Skeletal muscle satellite cell (primary cell): ENCODE data around the gene PLIN5. TPM values are rescaled to one million over a fixed set of nuclear protein-coding genes. Genes with fewer than 3 reads are reported as not detected.

ENCODE experiments used
- H3K27me3 ChIP-seq: 2 replicates; pipeline ENCODE4 v1.7.0; 2013; ENCODE audit warnings: low read length; ENCODE audit not compliant: control insufficient read depth, insufficient read depth
- H3K36me3 ChIP-seq: 2 replicates; pipeline ENCODE4 v1.7.0; 2013; ENCODE audit warnings: mild to moderate bottlenecking, control low read depth, low read length; ENCODE audit not compliant: insufficient read depth
- H3K4me1 ChIP-seq: 2 replicates; pipeline ENCODE4 v1.7.0; 2013; ENCODE audit warnings: low read length; ENCODE audit not compliant: control insufficient read depth, insufficient read depth
- H3K4me2 ChIP-seq: 2 replicates; pipeline ENCODE4 v1.7.0; 2013; ENCODE audit warnings: mild to moderate bottlenecking, low read length
- H3K4me3 ChIP-seq: 2 replicates; pipeline ENCODE4 v1.7.0; 2013; ENCODE audit warnings: low read length
- H3K9ac ChIP-seq: 2 replicates; pipeline ENCODE4 v1.7.0; 2013; ENCODE audit warnings: mild to moderate bottlenecking, low read depth, low read length, moderate library complexity
- H3K9me3 ChIP-seq: replicated peaks from 2 replicates; pipeline ENCODE4 v1.7.0; 2013; ENCODE audit warnings: mild to moderate bottlenecking, control low read depth, low read length
- total RNA-seq: library from RNA; depleted of rRNA; stranded (reverse); fragments of >200 nt; gene quantifications from 2 replicates; pipeline ENCODE4 v1.2.3, GENCODE V29; 2012; rRNA removed

PLIN5 gene
- total RNA-seq, result 0.22 and 1.3 TPM in 2 replicates

GRCh38 chr19:4534836-4535658 lies at the start of gene PLIN5:
Gene PLIN5 (minus strand): TSS chr19:4535224. CDS start chr19:4534074, 1,150 bp downstream.
- Histone ChIP-seq H3K4me3 (peak within 1 kb of the TSS; percentile 45), H3K4me1 (no peaks in the 10 kb centered on the region), H3K9ac (no peak within 1 kb of the TSS), H3K4me2 (peak within 1 kb of the TSS; percentile 67), H3K9me3 (no peaks in the 10 kb centered on the region), H3K27me3 (peaks cover 66% of the 10 kb centered on the region), H3K36me3 (no peaks in the 10 kb centered on the region)

- peaks cover 45% of the 10 kb centered on the region for H3K27me3 ChIP-seq
- H3K4me1 ChIP-seq, result peaks cover 9% of the 10 kb centered on the region
- H3K4me3 ChIP-seq, result peak overlapping the region; percentile 64
- H3K4me2 ChIP-seq, result peak overlapping the region; percentile 80
- H3K9ac ChIP-seq, result peak overlapping the region; percentile 21
- H3K36me3 ChIP-seq, result no peaks in the 10 kb centered on the region
- no peaks in the 10 kb centered on the region for H3K9me3 ChIP-seq
These were observed 49.1 kb upstream of the PLIN5 start for GRCh38 chr19:4583961-4584669.

GRCh38 chr19:4582980-4583842 lies 48.2 kb upstream of the PLIN5 start:
- peaks cover 50% of the 10 kb centered on the region for H3K27me3 ChIP-seq
- no peak overlapping the region for H3K4me2 ChIP-seq
- peaks cover 9% of the 10 kb centered on the region for H3K4me1 ChIP-seq
- H3K9me3 ChIP-seq, result no peaks in the 10 kb centered on the region
- H3K36me3 ChIP-seq, result no peaks in the 10 kb centered on the region
- no peak overlapping the region for H3K9ac ChIP-seq
- no peak overlapping the region for H3K4me3 ChIP-seq

GRCh38 chr19:4581666-4582553 lies 46.9 kb upstream of the PLIN5 start:
- Histone ChIP-seq H3K9ac (no peak overlapping the region), H3K4me1 (peaks cover 9% of the 10 kb centered on the region), H3K9me3 (no peaks in the 10 kb centered on the region), H3K36me3 (no peaks in the 10 kb centered on the region), H3K4me3 (no peak overlapping the region), H3K27me3 (peaks cover 46% of the 10 kb centered on the region), H3K4me2 (no peak overlapping the region)

- H3K9me3 ChIP-seq, result no peaks in the 10 kb centered on the region
- H3K36me3 ChIP-seq, result no peaks in the 10 kb centered on the region
- H3K4me1 ChIP-seq, result peaks cover 9% of the 10 kb centered on the region
- no peak overlapping the region for H3K4me3 ChIP-seq
- H3K9ac ChIP-seq, result no peak overlapping the region
- no peak overlapping the region for H3K4me2 ChIP-seq
- peaks cover 44% of the 10 kb centered on the region for H3K27me3 ChIP-seq
These were observed 46.1 kb upstream of the PLIN5 start for GRCh38 chr19:4580961-4581665.

GRCh38 chr19:4580021-4580901 lies 45.2 kb upstream of the PLIN5 start:
- peaks cover 36% of the 10 kb centered on the region for H3K27me3 ChIP-seq
- no peaks in the 10 kb centered on the region for H3K9me3 ChIP-seq
- peaks cover 16% of the 10 kb centered on the region for H3K4me1 ChIP-seq
- no peak overlapping the region for H3K9ac ChIP-seq
- H3K4me3 ChIP-seq, result no peak overlapping the region
- H3K36me3 ChIP-seq, result no peaks in the 10 kb centered on the region
- H3K4me2 ChIP-seq, result no peak overlapping the region

GRCh38 chr19:4579389-4579788 lies 44.4 kb upstream of the PLIN5 start:
- peaks cover 15% of the 10 kb centered on the region for H3K4me1 ChIP-seq

GRCh38 chr19:4578552-4579248 lies 43.7 kb upstream of the PLIN5 start:
- Histone ChIP-seq H3K36me3 (no peaks in the 10 kb centered on the region), H3K4me3 (no peak overlapping the region), H3K9me3 (no peaks in the 10 kb centered on the region), H3K9ac (no peak overlapping the region), H3K4me1 (peaks cover 12% of the 10 kb centered on the region), H3K4me2 (no peak overlapping the region), H3K27me3 (peaks cover 32% of the 10 kb centered on the region)

More at GRCh38 chr19:4579389-4579788, 44.4 kb upstream of the PLIN5 start:
- Histone ChIP-seq H3K36me3 (no peaks in the 10 kb centered on the region), H3K9ac (no peak overlapping the region), H3K27me3 (peaks cover 32% of the 10 kb centered on the region), H3K4me2 (no peak overlapping the region), H3K9me3 (no peaks in the 10 kb centered on the region), H3K4me3 (no peak overlapping the region)

GRCh38 chr19:4577020-4577782 lies 42.2 kb upstream of the PLIN5 start:
- no peak overlapping the region for H3K4me2 ChIP-seq
- H3K9ac ChIP-seq, result no peak overlapping the region
- no peaks in the 10 kb centered on the region for H3K36me3 ChIP-seq
- H3K27me3 ChIP-seq, result peaks cover 30% of the 10 kb centered on the region
- no peak overlapping the region for H3K4me3 ChIP-seq
- H3K9me3 ChIP-seq, result no peaks in the 10 kb centered on the region
- peaks cover 12% of the 10 kb centered on the region for H3K4me1 ChIP-seq
